Measurements from ENCODE around the gene METTL23.
"Not testable (repeated sequence)": the region's sequence is repeated elsewhere in the genome, so short reads cannot be mapped to it uniquely, and the experiment has no call there.

The METTL23 gene

DNA sequence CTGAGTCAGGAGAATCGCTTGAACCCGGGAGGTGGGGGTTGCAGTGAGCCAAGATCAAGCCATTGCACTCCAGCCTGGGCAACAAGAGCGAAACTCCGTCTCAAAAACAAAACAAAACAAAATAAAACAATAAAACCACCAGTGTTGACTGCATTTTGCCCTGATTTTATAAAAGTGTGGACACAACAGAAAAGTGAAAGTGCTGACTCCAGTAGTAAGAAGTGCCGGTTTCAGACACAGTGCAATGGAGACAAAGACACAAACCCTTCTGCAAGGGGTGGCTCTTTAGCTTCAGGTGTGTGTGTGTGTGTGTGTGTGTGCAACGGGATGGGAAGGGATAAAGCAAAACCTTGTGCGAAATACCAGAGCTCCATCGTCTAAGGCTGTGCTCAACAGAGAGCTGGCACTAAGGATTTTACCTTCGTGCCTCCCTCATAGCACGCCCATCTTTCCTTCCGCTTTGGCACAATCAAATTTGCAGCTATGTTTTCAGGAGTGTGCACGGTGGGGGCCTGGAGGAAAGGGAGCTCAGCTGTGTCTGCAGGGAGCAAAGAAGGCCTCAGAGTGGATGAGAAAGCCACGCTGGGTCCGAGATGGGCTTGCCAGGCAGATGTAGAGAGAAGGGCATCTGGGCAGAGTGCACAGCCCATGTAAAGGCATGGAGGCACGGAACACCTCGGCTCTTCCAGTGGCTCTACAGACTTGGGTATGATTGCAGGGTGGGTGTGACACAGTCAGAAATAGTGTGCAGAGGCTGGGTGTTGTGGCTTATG lies 31.4 kb upstream of the METTL23 start:
- DNase-seq = no peak

DNA sequence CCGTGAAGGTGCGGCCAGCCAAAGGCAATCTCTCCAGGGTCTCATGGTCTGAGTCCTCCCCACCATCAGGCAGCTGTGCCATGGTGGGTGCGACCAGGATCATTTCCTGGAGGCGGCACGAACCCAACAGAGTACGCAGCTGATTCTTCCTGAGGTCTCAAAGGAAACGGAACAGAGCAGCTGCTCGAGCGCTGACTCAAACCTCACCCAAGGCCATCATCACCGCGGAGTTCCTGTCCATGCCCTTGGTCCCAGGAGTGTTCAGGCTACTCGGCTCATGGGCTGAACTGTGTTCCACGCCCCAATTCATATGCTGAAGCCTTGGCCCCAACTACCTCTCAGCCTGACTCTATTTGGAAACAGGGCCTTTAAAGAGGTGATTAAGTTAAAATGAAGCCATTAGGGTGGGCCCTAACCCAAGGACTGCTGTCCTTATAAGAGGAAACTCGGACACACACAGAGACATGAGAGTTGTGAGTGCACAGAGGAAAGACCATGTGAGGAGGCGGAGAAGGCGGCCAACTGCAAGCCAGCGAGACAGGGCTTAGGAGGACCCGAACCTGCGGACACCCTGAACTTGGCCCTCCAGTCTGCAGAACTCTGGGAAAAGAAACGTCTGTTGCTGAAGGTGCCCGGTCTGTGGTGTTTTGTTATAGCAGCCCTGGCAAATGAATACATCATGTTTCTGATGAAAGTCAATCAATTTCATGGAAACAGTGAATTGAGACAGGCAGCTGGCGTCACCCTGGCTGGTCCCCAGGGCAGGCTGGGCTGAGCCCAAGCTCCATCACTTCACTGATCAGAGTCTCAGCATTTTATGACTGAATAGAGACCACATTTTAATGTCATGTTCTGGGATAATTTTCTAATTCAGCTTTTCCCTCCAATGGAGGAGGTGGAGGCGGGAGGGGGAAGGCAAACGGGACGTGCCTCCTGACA lies 29.6 kb upstream of the METTL23 start:
- no peak for DNase-seq

DNA sequence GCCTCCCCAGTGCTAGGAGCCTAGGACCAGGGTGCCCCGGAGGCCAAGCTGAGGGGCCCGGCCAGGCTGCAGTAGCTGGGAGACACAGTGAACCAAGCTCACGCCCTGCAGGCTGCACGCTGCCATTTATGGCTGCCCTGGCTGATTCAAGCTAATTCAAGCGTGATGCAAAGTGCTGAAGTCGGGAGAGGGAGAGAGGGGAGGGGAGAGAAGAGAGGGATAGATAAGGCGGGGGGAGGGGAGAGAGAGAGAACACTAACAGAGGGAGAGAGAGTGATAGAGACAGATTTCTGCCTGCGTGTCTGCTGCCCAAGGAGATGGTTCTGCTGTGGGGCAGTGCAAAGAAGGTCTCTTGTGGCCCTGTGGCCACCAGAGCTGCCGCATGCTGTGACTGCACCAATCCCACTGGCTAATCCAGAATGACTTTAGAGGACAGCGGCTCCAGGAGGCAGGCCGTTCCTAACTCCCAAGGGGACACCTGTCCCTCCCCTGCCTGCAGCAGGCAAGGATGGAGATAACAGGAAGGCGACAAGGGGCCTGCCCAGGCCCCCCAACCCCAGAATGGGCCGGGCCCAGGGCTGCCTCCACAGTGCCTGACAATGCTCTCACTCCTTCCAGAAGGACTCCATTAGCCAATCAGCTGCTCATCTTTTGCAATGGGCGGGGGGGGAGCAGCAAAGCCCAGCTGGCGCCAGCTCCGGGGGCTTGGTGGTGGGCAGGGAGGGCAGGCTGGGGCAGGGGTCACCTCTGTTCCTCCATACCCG lies 28.8 kb upstream of the METTL23 start:
- DNase-seq = no peak

DNA sequence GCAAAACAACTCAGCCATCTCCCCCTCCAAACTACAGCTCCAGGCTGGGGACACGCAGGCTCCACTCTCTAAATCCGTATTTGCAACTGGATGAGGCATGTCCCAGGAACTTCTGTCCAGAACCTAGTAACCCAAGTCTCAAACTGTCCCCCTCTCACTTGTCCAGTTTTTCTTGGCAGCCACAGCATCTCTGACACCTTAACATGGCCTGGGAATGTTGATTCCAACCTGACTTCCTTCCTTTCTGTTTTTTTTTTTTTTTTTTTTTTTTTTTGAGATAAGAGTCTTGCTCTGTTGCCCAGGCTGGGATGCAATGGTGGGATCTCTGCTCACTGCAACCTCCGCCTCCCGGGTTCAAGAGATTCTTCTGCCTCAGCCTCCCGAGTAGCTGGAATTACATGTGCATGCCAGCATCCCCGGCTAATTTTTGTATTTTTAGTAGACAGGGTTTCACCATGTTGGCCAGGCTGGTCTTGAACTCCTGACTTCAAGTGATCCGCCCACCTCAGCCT lies 28.1 kb upstream of the METTL23 start:
- DNase-seq = not testable (repeated sequence)

DNA sequence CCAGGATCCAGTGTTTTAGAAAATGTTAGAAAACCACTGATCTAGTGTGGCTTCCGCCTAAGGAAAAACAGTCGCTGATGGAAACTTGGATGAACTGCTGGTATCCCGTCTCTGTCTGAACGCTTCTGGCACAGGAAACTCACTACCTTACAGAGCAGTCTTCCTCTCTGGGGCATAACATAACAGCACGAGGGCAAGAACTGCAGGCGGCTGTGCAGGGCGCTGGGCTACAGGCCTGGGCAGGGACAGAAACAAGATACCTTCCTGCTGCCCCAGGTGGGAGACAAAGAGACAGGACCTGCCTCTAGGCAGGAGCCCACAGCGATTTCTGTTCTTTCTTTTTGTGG lies 26.4 kb upstream of the METTL23 start:
- no peak for DNase-seq

DNA sequence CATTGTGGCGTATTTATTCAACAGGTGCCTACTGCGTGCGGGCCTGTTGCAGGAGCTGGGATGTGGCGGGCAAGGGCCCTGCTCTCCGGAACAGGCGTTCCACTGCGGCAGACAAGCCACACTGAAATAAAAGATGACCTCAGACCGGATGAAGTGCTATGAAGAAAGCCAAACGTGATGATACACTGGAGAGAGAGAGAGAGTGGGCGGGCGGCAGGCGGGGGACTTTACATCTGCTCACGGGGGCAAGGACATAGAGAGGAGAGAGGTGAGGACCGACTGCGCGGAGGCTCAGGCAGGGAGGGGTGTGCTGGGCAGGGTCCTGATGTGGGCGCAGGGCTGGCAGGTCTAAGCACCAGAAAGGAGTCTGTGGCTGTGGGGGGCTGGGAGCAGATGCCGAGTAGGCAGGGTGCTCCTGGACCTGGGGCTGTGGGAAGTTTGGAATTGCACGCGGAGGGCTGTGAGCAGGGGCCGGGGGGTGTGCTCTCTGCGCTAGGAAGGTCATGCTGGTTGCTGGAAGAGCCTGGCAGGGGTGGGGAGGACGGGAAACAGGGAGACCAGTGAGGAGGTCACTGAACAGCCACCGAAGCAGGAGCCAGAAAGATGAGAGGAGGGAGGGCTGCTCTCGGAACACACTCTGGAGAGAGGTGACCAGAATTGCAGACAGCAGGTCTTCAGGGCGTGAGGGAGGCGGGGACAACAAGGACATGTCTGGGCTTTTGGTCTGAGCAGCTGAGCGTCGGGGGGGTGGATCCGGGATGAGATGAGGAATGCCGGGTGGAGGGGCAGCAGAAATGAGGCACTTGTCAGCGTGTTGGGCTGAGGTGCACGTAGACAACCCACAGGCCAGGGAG lies 25.8 kb upstream of the METTL23 start:
- no peak for DNase-seq

DNA sequence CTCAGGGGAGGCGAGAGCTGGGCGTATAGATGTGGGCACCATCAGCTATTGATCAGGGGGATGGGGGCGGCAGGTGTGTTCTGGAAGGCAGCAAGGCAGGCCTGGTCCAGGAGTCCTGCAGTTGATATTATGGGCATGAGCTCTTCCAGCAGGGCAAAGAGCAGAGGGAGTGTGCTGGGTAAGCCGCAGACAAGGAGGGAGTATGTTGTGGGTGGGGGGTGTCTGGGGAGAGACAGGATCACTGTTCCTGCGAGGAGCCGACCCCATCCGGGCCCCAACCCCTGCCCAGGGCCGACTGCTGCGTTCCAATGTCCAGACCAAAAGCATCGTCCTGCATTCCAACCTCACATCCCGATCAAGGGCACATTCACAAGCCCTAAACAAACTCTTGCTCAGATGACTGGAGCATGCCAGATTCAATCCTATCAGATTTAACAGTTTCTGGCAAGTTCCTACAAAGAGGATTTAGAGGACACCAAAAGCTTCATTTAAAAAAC lies 25.1 kb upstream of the METTL23 start:
- no peak for DNase-seq

DNA sequence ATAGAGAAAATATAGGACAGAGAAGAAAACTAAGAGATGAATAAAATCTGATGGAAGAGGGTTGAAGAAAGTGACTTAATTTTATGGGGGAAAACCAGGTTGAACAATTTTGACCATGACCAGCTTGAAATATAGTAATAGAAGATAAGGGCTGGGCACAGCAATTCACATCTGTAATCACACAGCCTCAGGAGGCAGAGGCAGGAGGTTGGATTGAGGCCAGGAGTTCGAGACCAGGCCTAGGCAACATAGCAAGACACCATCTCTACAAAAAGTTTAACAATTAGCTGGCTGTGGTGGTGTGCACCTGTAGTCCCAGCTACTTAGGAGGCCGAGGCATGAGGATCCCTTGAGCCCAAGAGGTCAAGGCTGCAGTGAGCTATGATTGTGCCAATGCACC lies 24.6 kb upstream of the METTL23 start:
- DNase-seq = no peak

DNA sequence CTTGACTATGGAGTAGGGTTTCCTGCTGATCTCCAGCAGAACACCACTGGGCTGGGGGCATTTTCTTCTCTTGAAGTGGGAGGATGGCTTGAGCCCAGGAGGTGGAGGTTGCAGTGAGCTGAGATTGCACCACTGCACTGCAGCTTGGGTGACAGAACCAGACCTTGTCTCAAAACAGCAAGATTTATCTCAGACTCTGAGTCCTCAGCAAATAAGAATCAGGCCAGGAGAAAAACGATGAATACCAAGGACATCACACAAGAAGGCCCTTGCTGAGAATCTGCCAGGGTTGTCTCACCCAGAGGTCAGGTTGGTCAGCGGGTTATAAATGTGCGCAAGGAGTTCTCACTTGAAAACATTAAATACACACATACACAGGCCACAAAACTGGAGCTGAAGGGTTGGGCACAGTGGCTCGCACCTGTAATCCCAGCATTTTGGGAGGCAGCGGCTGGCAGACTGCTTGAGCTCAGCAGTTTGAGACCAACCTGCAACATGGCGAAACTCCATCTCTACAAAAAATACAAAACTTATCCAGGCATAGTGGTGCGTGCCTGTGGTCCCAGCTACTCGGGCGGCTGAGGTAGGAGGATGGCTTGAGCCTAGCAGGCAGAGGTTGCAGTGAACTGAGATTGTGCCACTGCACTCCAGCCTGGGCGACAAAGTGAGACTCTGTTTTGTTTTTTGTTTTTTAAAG lies 23.6 kb upstream of the METTL23 start:
- DNase-seq = no peak

DNA sequence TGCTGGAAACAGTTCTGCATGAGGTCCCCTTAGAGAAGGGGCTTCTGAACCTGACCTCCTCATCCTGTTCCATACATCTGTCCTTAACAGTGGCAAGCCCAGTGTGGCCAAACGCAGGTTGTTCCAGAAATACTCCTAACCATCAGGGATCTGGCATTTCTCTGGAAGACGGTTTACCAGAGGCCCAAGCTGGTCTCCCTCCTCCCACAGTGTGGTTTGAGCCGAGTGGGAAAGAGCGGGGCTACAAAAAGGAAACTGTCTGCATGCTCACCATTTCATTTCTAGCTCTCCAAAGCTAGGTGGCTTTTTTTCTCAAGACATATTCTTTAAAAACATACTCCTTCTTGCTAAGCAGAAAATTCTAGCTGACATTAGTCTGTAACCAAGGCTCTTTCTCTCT lies 21.8 kb upstream of the METTL23 start:
- no peak for DNase-seq

DNA sequence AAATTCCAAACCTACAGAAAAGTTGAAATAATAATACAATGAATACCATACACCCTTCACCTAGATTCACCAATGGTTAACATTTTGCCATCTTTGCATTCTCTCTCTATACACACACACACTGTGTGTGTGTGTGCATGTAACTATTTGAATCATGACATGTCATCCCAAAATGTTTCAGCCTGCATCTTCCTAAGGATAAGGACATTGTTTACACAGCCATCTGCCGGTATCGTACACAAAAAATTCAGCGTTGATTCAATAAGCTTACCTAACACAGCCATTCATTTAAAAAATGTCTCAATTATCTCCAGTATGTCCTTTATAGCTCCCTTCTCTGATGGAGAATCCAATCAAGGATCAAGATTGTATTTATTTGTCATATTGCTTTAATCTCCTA lies 19.8 kb upstream of the METTL23 start:
- no peak for DNase-seq

DNA sequence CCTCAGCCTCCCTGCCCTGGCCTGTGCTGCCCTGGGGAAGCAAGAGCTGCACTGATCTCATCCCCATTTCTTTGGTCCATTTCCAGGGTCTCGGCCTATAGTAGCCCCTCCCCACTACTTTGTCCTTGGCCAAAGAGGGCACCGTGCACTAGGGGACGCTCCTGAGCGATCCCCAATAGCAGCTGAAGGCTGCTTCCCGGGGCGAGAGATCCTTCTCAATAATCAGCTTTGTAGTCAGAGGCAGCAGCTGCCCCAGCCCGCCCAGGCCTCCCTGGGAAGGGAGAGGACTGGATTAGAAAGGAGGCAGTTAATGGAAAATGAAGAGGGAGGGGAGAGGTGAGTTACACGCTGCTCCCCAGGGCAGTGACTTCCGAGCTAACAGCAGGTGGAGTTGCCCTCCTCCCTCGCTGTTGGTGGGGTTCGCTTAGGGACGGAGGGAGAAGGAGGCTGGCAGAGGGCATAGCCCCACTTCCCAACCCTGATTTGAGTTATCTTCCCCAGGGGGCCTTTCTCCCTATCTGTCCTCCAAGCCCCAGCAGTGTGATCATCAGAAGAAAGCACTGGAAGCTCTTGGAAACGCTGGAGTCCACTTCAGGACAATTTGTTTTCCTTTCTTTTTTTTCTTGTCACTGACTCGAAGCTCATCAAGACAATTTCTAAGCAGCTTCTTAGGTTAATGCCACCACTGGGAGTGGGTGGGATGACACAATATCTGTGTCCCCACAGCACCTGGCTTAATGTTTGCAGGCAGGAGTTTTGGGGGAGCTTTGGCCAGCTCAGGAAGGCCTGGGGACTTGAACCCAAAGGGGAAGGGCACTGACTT lies 18.4 kb upstream of the METTL23 start:
- DNase-seq = no peak

DNA sequence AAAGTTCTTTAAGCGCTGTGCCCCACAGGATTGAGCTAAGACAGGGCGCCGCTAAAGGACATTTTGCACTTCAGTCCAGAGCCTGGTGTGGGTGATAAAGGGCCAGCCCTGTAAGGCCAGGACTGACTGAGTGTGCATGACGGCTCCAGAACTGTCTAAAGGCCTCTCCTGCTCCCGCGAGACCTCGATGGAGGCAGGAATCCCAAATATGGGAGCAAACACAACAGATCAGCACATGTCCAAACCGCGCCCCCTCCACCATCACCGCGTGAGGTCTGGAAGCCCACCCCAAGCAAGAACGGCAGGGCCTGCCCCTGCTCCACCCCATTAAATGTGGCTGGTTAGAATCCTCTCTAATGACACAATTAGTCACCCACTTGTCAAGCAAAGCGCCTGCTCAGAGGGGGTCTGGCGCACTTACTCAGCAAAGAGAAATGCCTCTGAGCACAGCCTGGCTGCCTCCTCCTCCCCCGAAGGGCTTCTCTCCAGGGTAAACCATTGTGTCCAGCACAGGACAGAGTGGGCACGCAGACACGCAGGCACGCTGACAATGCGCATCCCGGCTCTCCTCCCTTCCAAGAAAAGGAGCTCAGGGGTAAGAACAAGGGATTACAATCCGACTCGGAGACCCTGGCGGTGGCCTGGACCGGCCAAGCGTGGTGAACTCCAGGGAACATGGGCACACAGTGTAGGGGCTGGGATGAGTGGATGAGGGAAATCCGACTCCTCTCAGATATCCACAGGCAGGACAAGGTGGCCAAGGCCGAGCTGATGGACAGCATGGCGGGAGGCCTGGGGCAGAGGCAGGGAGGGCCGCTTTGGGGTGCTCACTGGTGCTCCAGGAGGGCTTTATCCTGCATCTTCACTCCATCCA lies 17.3 kb upstream of the METTL23 start:
- DNase-seq = peak; percentile 29

DNA sequence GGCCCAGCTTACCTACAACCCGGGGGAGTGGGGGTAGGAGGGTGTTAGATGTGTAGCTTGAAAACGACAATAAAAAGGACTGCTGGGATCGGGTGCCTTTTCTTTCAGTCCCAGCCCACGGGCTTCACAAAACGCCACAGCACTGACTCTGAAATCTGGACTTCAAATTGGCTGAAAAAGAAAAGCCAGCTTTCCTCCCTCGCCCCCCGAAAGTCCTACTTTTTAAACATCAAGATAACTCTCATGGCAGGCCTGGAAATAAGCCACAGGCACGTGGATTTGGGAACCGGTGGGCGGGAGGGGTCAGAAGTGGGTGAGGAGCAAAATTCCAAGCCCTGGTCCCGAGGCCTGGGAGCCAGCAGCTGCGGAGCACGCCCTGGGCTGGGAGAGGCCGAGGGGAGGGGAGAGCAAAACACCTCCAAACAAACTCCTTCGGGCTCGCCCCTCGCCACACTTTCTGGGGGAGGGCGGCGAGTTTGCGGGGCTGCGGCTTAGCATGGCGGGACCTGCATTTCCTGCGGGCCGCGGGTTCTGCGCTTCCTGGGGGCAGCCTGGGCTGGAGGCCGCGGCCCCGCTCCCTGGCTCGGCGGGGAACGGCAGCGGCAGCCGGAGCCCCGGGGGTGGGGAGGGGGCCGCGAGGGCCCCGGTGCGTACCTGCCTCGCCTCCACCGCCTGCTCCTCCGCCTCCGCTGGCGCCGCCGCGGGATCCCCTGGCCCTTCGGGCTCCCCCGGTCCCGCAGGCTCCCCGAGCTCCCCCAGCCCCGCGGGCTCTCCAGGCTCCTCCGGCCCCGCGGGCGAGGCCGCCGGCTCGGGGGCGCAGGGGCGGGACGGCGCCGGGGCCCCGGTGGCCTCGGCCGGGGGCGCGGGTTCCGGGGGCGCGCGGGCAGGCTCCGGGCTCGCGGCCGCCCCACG lies 16.4 kb upstream of the METTL23 start:
- not testable (repeated sequence) for DNase-seq

DNA sequence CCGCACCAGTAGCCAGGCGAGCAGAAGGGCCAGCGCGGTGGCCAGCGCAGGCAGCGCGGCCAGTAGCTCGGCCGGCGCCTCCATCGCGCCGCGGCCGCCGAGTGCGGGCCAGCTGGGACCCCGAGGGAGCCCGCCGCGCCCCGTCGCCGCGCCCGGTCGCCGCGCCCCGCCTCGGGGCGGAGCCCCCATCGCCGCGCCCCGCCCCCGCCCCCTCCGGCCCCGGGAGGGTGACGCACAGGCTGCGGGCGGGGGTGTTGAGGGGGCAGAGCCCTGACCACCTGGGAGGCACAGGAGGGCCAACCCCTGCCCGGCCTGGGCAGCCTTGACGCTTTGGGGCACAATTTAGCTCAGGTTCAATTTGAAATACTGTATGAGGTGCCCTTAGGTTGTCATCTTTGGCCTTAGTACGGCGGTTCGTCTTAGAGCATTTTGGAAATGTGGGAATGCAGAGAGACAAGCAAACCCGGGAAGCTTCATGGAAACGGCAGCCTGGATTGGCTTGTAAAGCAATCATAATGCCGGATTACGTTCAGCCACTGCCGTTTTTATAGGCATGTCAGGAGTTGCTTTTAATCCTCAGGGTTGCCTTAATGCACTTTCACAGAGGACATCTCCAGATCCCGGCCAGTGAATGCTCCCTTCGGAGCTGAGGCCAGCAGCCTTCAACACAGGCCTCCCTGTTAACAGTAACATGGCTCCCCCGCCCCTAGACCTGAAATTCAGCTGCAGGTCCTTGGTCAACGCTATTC lies 15.6 kb upstream of the METTL23 start, which contains the start of gene MXRA7:
TSS of gene MXRA7 (minus strand) at position 103 of the 749 bp plus-strand sequence. CDS start at position 84, 19 bp downstream.
- peak; percentile 18 for DNase-seq

DNA sequence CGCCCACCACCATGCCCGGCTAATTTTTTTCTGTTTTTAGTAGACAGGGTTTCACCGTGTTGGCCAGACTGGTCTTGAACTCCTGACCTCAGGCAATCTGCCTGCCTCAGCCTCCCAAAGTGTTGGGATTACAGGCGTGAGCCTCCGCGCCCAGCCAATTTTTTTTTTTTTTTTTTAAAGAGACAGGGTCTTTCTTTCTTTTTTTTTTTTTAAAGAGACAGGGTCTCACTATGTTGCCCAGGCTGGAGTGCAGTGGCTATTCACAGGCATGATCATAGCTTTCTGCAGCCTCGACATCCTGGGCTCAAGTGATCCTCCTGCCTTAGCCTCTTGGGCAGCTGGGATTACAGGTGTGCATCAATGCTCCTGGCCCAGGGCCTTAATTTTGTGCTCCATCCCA lies 14.3 kb upstream of the METTL23 start:
- not testable (repeated sequence) for DNase-seq

DNA sequence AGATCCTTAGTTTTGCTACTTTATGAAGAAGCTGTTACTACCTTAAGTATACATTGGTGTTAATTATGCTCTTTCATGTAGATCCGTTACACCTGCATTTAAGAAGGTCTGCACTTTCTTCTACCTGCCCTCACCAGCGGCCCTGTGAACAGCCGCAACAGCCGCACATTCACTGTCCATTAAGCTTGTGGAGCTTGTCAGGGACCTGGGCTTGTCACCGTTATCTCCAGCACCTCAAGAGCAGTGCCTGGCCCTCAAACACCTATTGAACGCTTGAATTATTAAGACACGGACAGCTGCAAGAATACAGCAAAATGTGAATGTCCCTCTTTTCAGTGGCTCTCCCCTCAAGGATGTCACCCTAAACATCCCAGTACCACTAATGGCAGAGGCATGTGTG lies 12.9 kb upstream of the METTL23 start:
- no peak for DNase-seq

Data from NCI-H446 treated with DMSO at 0.1 percent for 48 hours (cell line).